Ishikawa (cell line): Measurements from ENCODE around the gene HNRNPM.

Experiments
- CEBPB ChIP-seq: IDR thresholded peaks from 2 replicates; pipeline ENCODE4 v1.6.1; 2012
- CREB1 ChIP-seq: IDR thresholded peaks from 2 replicates; pipeline ENCODE4 v1.6.1; 2012; ENCODE audit warnings: low read depth
- EGR1 ChIP-seq: IDR thresholded peaks from 2 replicates; pipeline ENCODE4 v1.6.1; 2012
- EP300 ChIP-seq: IDR thresholded peaks from 2 replicates; pipeline ENCODE4 v1.6.1; 2012; ENCODE audit warnings: borderline replicate concordance
- FOXM1 ChIP-seq: IDR thresholded peaks from 2 replicates; pipeline ENCODE4 v1.6.1; 2012; ENCODE audit warnings: low read depth, borderline replicate concordance
- MAX ChIP-seq: IDR thresholded peaks from 2 replicates; pipeline ENCODE4 v1.6.1; 2012
- NFIC ChIP-seq: IDR thresholded peaks from 2 replicates; pipeline ENCODE4 v1.6.1; 2012
- RAD21 ChIP-seq: IDR thresholded peaks from 2 replicates; pipeline ENCODE4 v1.6.1; 2012; ENCODE audit warnings: low read depth
- REST ChIP-seq: IDR thresholded peaks from 2 replicates; pipeline ENCODE4 v1.6.1; 2012; ENCODE audit warnings: low read depth, mild to moderate bottlenecking
- TAF1 ChIP-seq: IDR thresholded peaks from 2 replicates; pipeline ENCODE4 v1.6.1; 2012; ENCODE audit warnings: low read depth, mild to moderate bottlenecking
- TCF12 ChIP-seq: IDR thresholded peaks from 2 replicates; pipeline ENCODE4 v1.6.1; 2012; ENCODE audit warnings: low read depth
- TEAD4 ChIP-seq: IDR thresholded peaks from 2 replicates; pipeline ENCODE4 v1.6.1; 2012
- USF1 ChIP-seq: IDR thresholded peaks from 2 replicates; pipeline ENCODE4 v1.6.1; 2012
- YY1 ChIP-seq: IDR thresholded peaks from 2 replicates; pipeline ENCODE4 v1.6.1; 2012; ENCODE audit warnings: low read depth
- ZBTB7A ChIP-seq: IDR thresholded peaks from 2 replicates; pipeline ENCODE4 v1.6.1; 2012; ENCODE audit warnings: low read depth

The HNRNPM gene

GRCh38 chr19:8475005-8475404 is 30.2 kb downstream of the HNRNPM start:
- TF ChIP-seq CEBPB = no peak

- no peak for TF ChIP-seq YY1
- no peak for TF ChIP-seq NFIC
- no peak for TF ChIP-seq RAD21
- TF ChIP-seq MAX = no peak
- no peak for TF ChIP-seq EP300
- TF ChIP-seq REST = no peak
- no peak for TF ChIP-seq CREB1
- no peak for TF ChIP-seq CEBPB
- TF ChIP-seq TCF12 = no peak
- TF ChIP-seq USF1 = no peak
- TF ChIP-seq TAF1 = no peak
- no peak for TF ChIP-seq TEAD4
- no peak for TF ChIP-seq EGR1
- no peak for TF ChIP-seq FOXM1
- TF ChIP-seq ZBTB7A = no peak
Observed at GRCh38 chr19:8476524-8476923, 31.7 kb downstream of the HNRNPM start.

- TF ChIP-seq TAF1 (no peak), ZBTB7A (no peak), EGR1 (no peak), TCF12 (no peak)
Observed at GRCh38 chr19:8477889-8478288, 33.1 kb downstream of the HNRNPM start.

- TF ChIP-seq EGR1 = no peak
- no peak for TF ChIP-seq FOXM1
- no peak for TF ChIP-seq NFIC
Observed at GRCh38 chr19:8478598-8478997, 33.8 kb downstream of the HNRNPM start.

GRCh38 chr19:8481201-8481600 is 36.4 kb downstream of the HNRNPM start:
- TF ChIP-seq FOXM1 = no peak
- no peak for TF ChIP-seq REST
- no peak for TF ChIP-seq TCF12
- no peak for TF ChIP-seq MAX
- TF ChIP-seq EP300 = no peak

GRCh38 chr19:8481616-8482015 is 36.8 kb downstream of the HNRNPM start:
- TF ChIP-seq NFIC = no peak
- TF ChIP-seq MAX = no peak
- TF ChIP-seq CREB1 = no peak
- TF ChIP-seq TEAD4 = no peak
- TF ChIP-seq TCF12 = no peak
- no peak for TF ChIP-seq USF1
- TF ChIP-seq REST = no peak
- no peak for TF ChIP-seq CEBPB
- no peak for TF ChIP-seq FOXM1
- TF ChIP-seq EGR1 = no peak
- TF ChIP-seq EP300 = no peak
- TF ChIP-seq ZBTB7A = no peak
- TF ChIP-seq TAF1 = no peak
